AG04450 (cell line): ENCODE results near the gene PLEKHG3. TPM values are rescaled to one million over a fixed set of nuclear protein-coding genes. Genes with fewer than 3 reads are reported as not detected.

Experiments used
- CTCF ChIA-PET: fragments of 300-600, 350-600 bp; formaldehyde crosslinking; extraction: SDS; loops from one replicate; lab custom pipeline; 2022; ENCODE audit warnings: antibody characterized with exemption, inconsistent platforms; lab: Charles Lee
- POLR2A ChIA-PET: fragments of 350-600 bp; formaldehyde crosslinking; extraction: SDS; loops from one replicate; lab custom pipeline; 2021; ENCODE audit warnings: antibody characterized with exemption, inconsistent platforms; lab: Yijun Ruan, JAX
- DNase-seq: peaks from one replicate; pipeline ENCODE4 v3.0.0-alpha.2; 2011; ENCODE audit warnings: low read depth, low spot score
- H3K27ac ChIP-seq: one replicate; pipeline ENCODE4 v1.5.1; 2012; ENCODE audit warnings: low read depth, low read length, control low read depth
- H3K27me3 ChIP-seq: one replicate; pipeline ENCODE4 v1.6.0; 2012; ENCODE audit warnings: low read length; ENCODE audit not compliant: control insufficient read depth, insufficient read depth
- H3K4me3 ChIP-seq: 2 replicates; pipeline ENCODE4 v1.5.1; 2011; ENCODE audit warnings: mild to moderate bottlenecking, low read depth, low read length, control low read depth
- H3K9me3 ChIP-seq: 2 replicates; pipeline ENCODE4 v1.5.1; 2012; ENCODE audit warnings: low read length; ENCODE audit not compliant: control insufficient read depth, insufficient read depth
- polyA plus RNA-seq: library from polyadenylated mRNA; depleted of rRNA; stranded (reverse); fragments of >200 nt; gene quantifications from 2 replicates; pipeline ENCODE4 v1.2.3, GENCODE V29; 2011
- TF ChIP-seq, protein P1 (sequence below): IDR thresholded peaks from 2 replicates; pipeline ENCODE4 v1.5.1; 2011; ENCODE audit warnings: low read depth, low read length, control low read depth, inconsistent platforms

Gene PLEKHG3
- polyA plus RNA-seq, 1 experiment = 6.6 TPM

DNA sequence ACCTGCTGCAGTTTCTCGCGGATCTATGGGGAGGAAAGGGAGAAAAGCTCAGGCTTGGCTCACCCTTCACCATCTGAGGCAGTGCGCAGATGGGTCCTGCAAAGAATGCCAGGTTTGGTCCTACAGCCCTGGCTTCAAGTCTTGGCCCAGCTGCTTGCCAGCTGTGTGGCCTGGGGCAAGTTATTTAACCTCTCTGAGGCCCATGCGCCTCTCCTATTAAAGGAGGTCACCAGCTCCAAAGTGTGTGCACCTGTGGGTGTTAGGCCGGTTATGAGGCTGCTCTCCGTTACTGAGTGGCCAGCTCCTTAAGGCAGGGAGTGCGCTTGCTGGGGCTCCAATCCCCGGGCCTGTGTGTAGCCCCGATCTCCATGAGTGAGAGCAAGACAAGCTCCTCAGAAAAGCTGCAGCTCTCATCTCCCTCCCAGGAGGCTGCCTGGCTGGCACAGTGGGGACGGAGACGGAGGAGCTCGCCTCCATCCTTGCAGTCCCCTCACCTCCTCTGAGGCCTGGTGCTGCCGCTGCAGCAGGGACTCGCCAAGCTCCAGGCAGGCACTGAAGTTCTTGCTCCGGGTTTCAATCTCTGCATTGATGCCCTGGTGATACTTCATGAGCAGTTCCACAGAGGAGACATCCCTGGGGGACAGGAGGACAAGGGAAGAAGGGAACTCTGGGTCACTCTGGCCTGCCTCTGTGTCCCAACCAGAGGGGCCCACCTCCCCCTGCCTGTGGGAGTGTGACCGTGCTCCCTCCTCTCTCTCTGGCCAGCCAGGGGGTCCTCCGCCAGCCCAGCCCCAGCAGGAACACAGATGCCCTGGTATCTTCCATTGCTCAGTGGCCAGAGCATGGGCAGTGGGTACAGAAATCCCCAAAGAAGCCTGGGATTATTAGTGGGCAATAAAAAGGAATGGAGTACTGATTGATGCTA is 65.1 kb downstream of the PLEKHG3 start:
- ChIA-PET CTCF (interaction anchor here (0.5 to 1.6 kb wide), 4 partner anchors 54 to 212 kb away, joined by 3 to 13 read pairs (median 4); no protein-coding TSS in a partner anchor), POLR2A (no interaction called here)
- DNase-seq = no peak
- TF ChIP-seq, protein P1, sequence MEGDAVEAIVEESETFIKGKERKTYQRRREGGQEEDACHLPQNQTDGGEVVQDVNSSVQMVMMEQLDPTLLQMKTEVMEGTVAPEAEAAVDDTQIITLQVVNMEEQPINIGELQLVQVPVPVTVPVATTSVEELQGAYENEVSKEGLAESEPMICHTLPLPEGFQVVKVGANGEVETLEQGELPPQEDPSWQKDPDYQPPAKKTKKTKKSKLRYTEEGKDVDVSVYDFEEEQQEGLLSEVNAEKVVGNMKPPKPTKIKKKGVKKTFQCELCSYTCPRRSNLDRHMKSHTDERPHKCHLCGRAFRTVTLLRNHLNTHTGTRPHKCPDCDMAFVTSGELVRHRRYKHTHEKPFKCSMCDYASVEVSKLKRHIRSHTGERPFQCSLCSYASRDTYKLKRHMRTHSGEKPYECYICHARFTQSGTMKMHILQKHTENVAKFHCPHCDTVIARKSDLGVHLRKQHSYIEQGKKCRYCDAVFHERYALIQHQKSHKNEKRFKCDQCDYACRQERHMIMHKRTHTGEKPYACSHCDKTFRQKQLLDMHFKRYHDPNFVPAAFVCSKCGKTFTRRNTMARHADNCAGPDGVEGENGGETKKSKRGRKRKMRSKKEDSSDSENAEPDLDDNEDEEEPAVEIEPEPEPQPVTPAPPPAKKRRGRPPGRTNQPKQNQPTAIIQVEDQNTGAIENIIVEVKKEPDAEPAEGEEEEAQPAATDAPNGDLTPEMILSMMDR = no peak
- peaks cover 31% of the 10 kb centered on the region for H3K27me3 ChIP-seq
- no peak overlapping the region for H3K27ac ChIP-seq
- H3K9me3 ChIP-seq = peaks cover 18% of the 10 kb centered on the region
- H3K4me3 ChIP-seq = no peak overlapping the region

DNA sequence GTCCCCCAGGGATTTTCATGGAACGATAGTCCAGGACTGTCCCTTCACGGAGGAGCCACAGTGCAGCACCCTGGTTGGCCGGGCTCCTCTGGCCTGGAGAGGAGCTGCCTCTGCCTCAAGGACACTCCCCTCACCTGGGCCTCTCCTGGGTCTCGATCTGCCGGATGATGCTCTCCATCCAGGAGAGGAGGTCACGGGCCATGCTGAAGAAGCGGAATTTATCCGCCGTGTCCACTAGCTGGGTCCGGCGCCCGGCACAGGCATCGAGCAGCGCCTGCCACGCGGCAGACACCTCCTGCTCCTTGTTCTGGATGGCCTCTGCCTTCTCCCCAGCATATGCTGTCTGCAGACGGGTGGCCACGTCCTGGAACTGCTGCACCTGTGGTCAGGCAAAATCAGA is 66.5 kb downstream of the PLEKHG3 start:
- TF ChIP-seq, protein P1 = no peak
- ChIA-PET CTCF (interaction anchor here (1.5 kb wide), 1 partner anchor 52 kb away, joined by 4 read pairs; no protein-coding TSS in a partner anchor), POLR2A (no interaction called here)
- Histone ChIP-seq H3K4me3 (no peak overlapping the region), H3K9me3 (peaks cover 24% of the 10 kb centered on the region), H3K27ac (no peak overlapping the region), H3K27me3 (peaks cover 39% of the 10 kb centered on the region)
- no peak for DNase-seq

GRCh38 chr14:64771161-64771560 is 66.9 kb downstream of the PLEKHG3 start:
- no peak for DNase-seq
- no peak overlapping the region for H3K4me3 ChIP-seq
- peaks cover 24% of the 10 kb centered on the region for H3K9me3 ChIP-seq
- H3K27ac ChIP-seq = no peak overlapping the region
- TF ChIP-seq, protein P1 = no peak
- peaks cover 41% of the 10 kb centered on the region for H3K27me3 ChIP-seq
- POLR2A ChIA-PET = no interaction called here
- CTCF ChIA-PET = interaction anchor here (1.5 kb wide), 1 partner anchor 52 kb away, joined by 4 read pairs; no protein-coding TSS in a partner anchor

GRCh38 chr14:64772397-64772950 is 68.2 kb downstream of the PLEKHG3 start:
- no peak overlapping the region for H3K27ac ChIP-seq
- H3K4me3 ChIP-seq = no peak overlapping the region
- no peak for DNase-seq
- ChIA-PET POLR2A (no interaction called here), CTCF (interaction anchor here (1.0 to 1.9 kb wide), 3 partner anchors 8 to 138 kb away, joined by 4 to 6 read pairs (median 5); no protein-coding TSS in a partner anchor)
- peaks cover 40% of the 10 kb centered on the region for H3K27me3 ChIP-seq
- peaks cover 24% of the 10 kb centered on the region for H3K9me3 ChIP-seq
- TF ChIP-seq, protein P1 = no peak
